ENCODE data around the gene DYNLT1. TPM values are rescaled to one million over a fixed set of nuclear protein-coding genes. Genes with fewer than 3 reads are reported as not detected.

The DYNLT1 gene
- total RNA-seq, 2 experiments from 2014 or later: 29.3 to 49.2 TPM

- no peaks in the 10 kb centered on the region for H3K9me3 ChIP-seq (ENCODE audit: low read length)
- H4K20me1 ChIP-seq (ENCODE audit: insufficient read depth, low read length): no peaks in the 10 kb centered on the region
- ChIA-PET CTCF (ENCODE audit: unreplicated experiment) (no interaction called here), POLR2A (interaction anchor here (0.5 kb wide), 1 partner anchor 16 kb away, joined by 6 read pairs; no protein-coding TSS in a partner anchor)
- DNase-seq (ENCODE audit: low spot score): no peak
- H3K4me2 ChIP-seq (ENCODE audit: low read length): no peak overlapping the region
- no peak overlapping the region for H3K27ac ChIP-seq (ENCODE audit: low read depth, low read length, poor library complexity, severe bottlenecking)
- intact Hi-C loops (cut with micrococcal nuclease; ENCODE audit: unreplicated experiment): no loop called here
- H3K36me3 ChIP-seq (ENCODE audit: insufficient read depth, low read length): peaks cover 69% of the 10 kb centered on the region
- H3K79me2 ChIP-seq (ENCODE audit: insufficient read depth, low read depth, low read length): no peaks in the 10 kb centered on the region
- no TSS peak for BruUV-seq (replicated peaks)
- TF ChIP-seq EZH2phosphoT487 (IDR thresholded peaks at IDR 0.05; ENCODE audit: borderline replicate concordance, low read depth, low read length): no peak
- no peak for TF ChIP-seq CTCF (conservative IDR thresholded peaks at IDR 0.05; ENCODE audit: low read length)
- no peak overlapping the region for H2AFZ ChIP-seq (ENCODE audit: low read length)
- no peaks in the 10 kb centered on the region for H3K9me2 ChIP-seq (ENCODE audit: insufficient read depth, low read length)
- H3K4me3 ChIP-seq (ENCODE audit: low read depth, low read length, poor library complexity, severe bottlenecking): no peak overlapping the region
- H3K4me1 ChIP-seq (ENCODE audit: insufficient read depth, low read length, poor library complexity, severe bottlenecking): no peaks in the 10 kb centered on the region
These were observed 34.1 kb downstream of the DYNLT1 start for GRCh38 chr6:158610319-158610968.

GRCh38 chr6:158609455-158610155, 34.9 kb downstream of the DYNLT1 start:
- H3K79me2 ChIP-seq (ENCODE audit: insufficient read depth, low read depth, low read length): no peaks in the 10 kb centered on the region
- no peaks in the 10 kb centered on the region for H4K20me1 ChIP-seq (ENCODE audit: insufficient read depth, low read length)
- no peak overlapping the region for H3K4me2 ChIP-seq (ENCODE audit: low read length)
- H3K9me3 ChIP-seq (ENCODE audit: low read length): no peaks in the 10 kb centered on the region
- POLR2A ChIA-PET: interaction anchor here (0.5 kb wide), 1 partner anchor 15 kb away, joined by 6 read pairs; no protein-coding TSS in a partner anchor
- H3K36me3 ChIP-seq (ENCODE audit: insufficient read depth, low read length): peaks cover 64% of the 10 kb centered on the region
- no peaks in the 10 kb centered on the region for H3K9me2 ChIP-seq (ENCODE audit: insufficient read depth, low read length)
- H2AFZ ChIP-seq (ENCODE audit: low read length): no peak overlapping the region
- no peak for TF ChIP-seq EZH2phosphoT487 (IDR thresholded peaks at IDR 0.05; ENCODE audit: borderline replicate concordance, low read depth, low read length)
- no peak for TF ChIP-seq CTCF (conservative IDR thresholded peaks at IDR 0.05; ENCODE audit: low read length)
- BruUV-seq (replicated peaks): no TSS peak
- DNase-seq (ENCODE audit: low spot score): no peak
- H3K27ac ChIP-seq (ENCODE audit: low read depth, low read length, poor library complexity, severe bottlenecking): no peak overlapping the region
- CTCF ChIA-PET (ENCODE audit: unreplicated experiment): no interaction called here
- no peak overlapping the region for H3K4me3 ChIP-seq (ENCODE audit: low read depth, low read length, poor library complexity, severe bottlenecking)
- intact Hi-C loops (cut with micrococcal nuclease; ENCODE audit: unreplicated experiment): no loop called here
- no peaks in the 10 kb centered on the region for H3K4me1 ChIP-seq (ENCODE audit: insufficient read depth, low read length, poor library complexity, severe bottlenecking)

- H3K36me3 ChIP-seq (ENCODE audit: insufficient read depth, low read length): peaks cover 55% of the 10 kb centered on the region
- H3K4me3 ChIP-seq (ENCODE audit: low read depth, low read length, poor library complexity, severe bottlenecking): no peak overlapping the region
- no peak overlapping the region for H3K27ac ChIP-seq (ENCODE audit: low read depth, low read length, poor library complexity, severe bottlenecking)
- no TSS peak for BruUV-seq (replicated peaks)
- no peaks in the 10 kb centered on the region for H3K4me1 ChIP-seq (ENCODE audit: insufficient read depth, low read length, poor library complexity, severe bottlenecking)
- no peaks in the 10 kb centered on the region for H4K20me1 ChIP-seq (ENCODE audit: insufficient read depth, low read length)
- no peaks in the 10 kb centered on the region for H3K79me2 ChIP-seq (ENCODE audit: insufficient read depth, low read depth, low read length)
- intact Hi-C loops (cut with micrococcal nuclease; ENCODE audit: unreplicated experiment): no loop called here
- TF ChIP-seq CTCF (conservative IDR thresholded peaks at IDR 0.05; ENCODE audit: low read length): no peak
- TF ChIP-seq EZH2phosphoT487 (IDR thresholded peaks at IDR 0.05; ENCODE audit: borderline replicate concordance, low read depth, low read length): no peak
- no peaks in the 10 kb centered on the region for H3K9me3 ChIP-seq (ENCODE audit: low read length)
- no peaks in the 10 kb centered on the region for H3K9me2 ChIP-seq (ENCODE audit: insufficient read depth, low read length)
- no peak overlapping the region for H3K4me2 ChIP-seq (ENCODE audit: low read length)
- no peak overlapping the region for H2AFZ ChIP-seq (ENCODE audit: low read length)
- DNase-seq (ENCODE audit: low spot score): no peak
- ChIA-PET CTCF (ENCODE audit: unreplicated experiment) (no interaction called here), POLR2A (interaction anchor here (0.7 kb wide), 1 partner anchor 440 kb away, joined by 3 read pairs; the partner anchor contains the start of genes GTF2H5 and SERAC1)
These were observed 36.3 kb downstream of the DYNLT1 start for GRCh38 chr6:158608221-158608620.
